Skeletal muscle tissue (tissue), 4 donors: ENCODE data around the gene CACNB2. TPM values are rescaled to one million over a fixed set of nuclear protein-coding genes. Genes with fewer than 3 reads are reported as not detected.

Source experiments
- H3K27ac ChIP-seq: one replicate; pipeline ENCODE4 v1.7.0; 2013; ENCODE audit warnings: mild to moderate bottlenecking, low read depth, low read length, inconsistent platforms
- H3K27me3 ChIP-seq, 3 donors: one replicate each; pipeline ENCODE4 v1.7.0; 2013; ENCODE audit warnings: low read length in 3 of 3; ENCODE audit not compliant: control insufficient read depth in 3 of 3, insufficient read depth in 3 of 3
- H3K36me3 ChIP-seq, 3 donors: one replicate each; pipeline ENCODE4 v1.7.0; 2013; ENCODE audit warnings: low read length in 3 of 3; ENCODE audit not compliant: control insufficient read depth in 3 of 3, insufficient read depth in 3 of 3
- H3K4me1 ChIP-seq, 3 donors: one replicate each; pipeline ENCODE4 v1.7.0; 2013; ENCODE audit warnings: low read length in 3 of 3, mild to moderate bottlenecking in 3 of 3; ENCODE audit not compliant: control insufficient read depth in 3 of 3, insufficient read depth in 3 of 3
- H3K4me3 ChIP-seq, 3 donors: one replicate each; pipeline ENCODE4 v1.7.0; 2013; ENCODE audit warnings: low read length in 3 of 3
- H3K9ac ChIP-seq, 3 donors: one replicate each; pipeline ENCODE4 v1.7.0; 2013; ENCODE audit warnings: low read length in 3 of 3, mild to moderate bottlenecking in 3 of 3, moderate library complexity in 2 of 3, low read depth in 1 of 3
- H3K9me3 ChIP-seq, 3 donors: one replicate each; pipeline ENCODE4 v1.7.0; 2013; ENCODE audit warnings: low read length in 3 of 3; ENCODE audit not compliant: control insufficient read depth in 3 of 3
- total RNA-seq: library from RNA; depleted of rRNA; stranded (reverse); fragments of >200 nt; gene quantifications from one replicate; pipeline ENCODE4 v1.2.3, GENCODE V29; 2014
- donor health status: Osteomylitis.

Gene CACNB2
- total RNA-seq, 1 donor from 2014 or later: 4.2 TPM

GRCh38 chr10:18532881-18533535 lies 392.8 kb downstream of the CACNB2 start:
- Histone ChIP-seq H3K4me3 (no peak overlapping the region), H3K36me3 (peaks cover 0 to 2% (median 0%) of the 10 kb centered on the region in 3 donors), H3K27me3 (no peaks in the 10 kb centered on the region), H3K27ac (no peak overlapping the region), H3K9ac (no peak overlapping the region), H3K9me3 (no peaks in the 10 kb centered on the region), H3K4me1 (no peaks in the 10 kb centered on the region)

DNA sequence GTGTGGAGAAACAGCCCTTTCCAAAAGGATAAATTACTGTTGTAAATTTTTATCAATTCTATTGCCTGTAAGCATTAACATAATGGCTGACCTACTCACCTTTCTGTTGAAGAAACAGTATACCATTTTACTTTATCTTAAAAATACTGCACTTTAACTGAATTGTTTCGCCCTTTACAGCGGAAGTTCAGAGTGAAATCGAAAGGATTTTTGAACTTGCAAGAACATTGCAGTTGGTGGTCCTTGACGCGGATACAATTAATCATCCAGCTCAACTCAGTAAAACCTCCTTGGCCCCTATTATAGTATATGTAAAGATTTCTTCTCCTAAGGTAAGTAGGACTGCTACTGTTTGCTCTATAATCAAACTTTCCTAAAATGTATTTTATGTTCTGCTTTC lies 393.7 kb downstream of the CACNB2 start:
- Histone ChIP-seq H3K9ac (no peak overlapping the region), H3K9me3 (no peaks in the 10 kb centered on the region), H3K27ac (no peak overlapping the region), H3K27me3 (no peaks in the 10 kb centered on the region), H3K4me3 (no peak overlapping the region), H3K36me3 (peaks cover 0 to 7% (median 3%) of the 10 kb centered on the region in 3 donors), H3K4me1 (no peaks in the 10 kb centered on the region)

DNA sequence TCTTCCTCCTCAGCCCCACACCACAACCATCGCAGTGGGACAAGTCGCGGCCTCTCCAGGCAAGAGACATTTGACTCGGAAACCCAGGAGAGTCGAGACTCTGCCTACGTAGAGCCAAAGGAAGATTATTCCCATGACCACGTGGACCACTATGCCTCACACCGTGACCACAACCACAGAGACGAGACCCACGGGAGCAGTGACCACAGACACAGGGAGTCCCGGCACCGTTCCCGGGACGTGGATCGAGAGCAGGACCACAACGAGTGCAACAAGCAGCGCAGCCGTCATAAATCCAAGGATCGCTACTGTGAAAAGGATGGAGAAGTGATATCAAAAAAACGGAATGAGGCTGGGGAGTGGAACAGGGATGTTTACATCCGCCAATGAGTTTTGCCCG lies 399.1 kb downstream of the CACNB2 start:
- H3K9ac ChIP-seq: no peak overlapping the region
- H3K4me3 ChIP-seq: no peak overlapping the region
- no peaks in the 10 kb centered on the region for H3K4me1 ChIP-seq
- peaks cover 11 to 25% (median 20%) of the 10 kb centered on the region in 3 donors for H3K36me3 ChIP-seq
- H3K27me3 ChIP-seq: no peaks in the 10 kb centered on the region
- no peaks in the 10 kb centered on the region for H3K9me3 ChIP-seq
- H3K27ac ChIP-seq: no peak overlapping the region

- no peak overlapping the region for H3K27ac ChIP-seq
- H3K36me3 ChIP-seq: peaks cover 11 to 25% (median 20%) of the 10 kb centered on the region in 3 donors
- no peaks in the 10 kb centered on the region for H3K27me3 ChIP-seq
- H3K4me3 ChIP-seq: no peak overlapping the region
- no peaks in the 10 kb centered on the region for H3K4me1 ChIP-seq
- no peaks in the 10 kb centered on the region for H3K9me3 ChIP-seq
- H3K9ac ChIP-seq: no peak overlapping the region
Measured at GRCh38 chr10:18540195-18540594, 400.0 kb downstream of the CACNB2 start.

- peaks cover 11 to 25% (median 24%) of the 10 kb centered on the region in 3 donors for H3K36me3 ChIP-seq
Measured at GRCh38 chr10:18542832-18543231, 402.6 kb downstream of the CACNB2 start.

DNA sequence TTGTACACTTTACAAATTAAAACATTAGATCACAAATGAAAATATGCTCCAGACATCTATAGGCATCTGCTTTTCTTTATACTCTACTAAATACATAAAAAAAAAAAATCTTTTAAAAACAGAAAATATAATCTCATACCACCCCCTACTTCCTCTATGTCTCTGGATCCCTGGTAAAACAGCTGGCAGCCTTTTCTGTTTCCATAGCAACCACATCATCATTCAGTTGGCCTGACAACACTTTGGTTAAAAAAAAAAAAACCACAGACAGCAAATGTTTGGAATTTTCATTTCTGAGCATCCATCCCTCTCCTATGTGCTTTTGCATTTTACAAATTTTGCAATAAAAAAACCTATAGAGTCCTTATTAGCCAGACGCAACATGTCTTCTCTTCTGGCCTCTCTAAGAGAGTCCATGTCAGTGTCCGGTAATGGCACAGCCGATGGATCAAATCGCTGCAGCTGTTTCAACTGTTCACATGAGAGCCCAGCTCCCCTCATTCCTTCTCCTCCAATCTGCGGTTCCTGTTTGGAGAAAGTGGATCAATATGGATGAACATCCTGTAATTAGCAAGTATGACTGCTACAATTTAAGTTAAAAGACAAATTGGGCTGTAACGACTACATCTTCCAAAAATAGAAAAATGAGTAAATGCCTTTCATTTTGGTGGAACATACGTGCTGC lies 405.5 kb downstream of the CACNB2 start:
- Histone ChIP-seq H3K4me3 (no peak overlapping the region), H3K9ac (no peak overlapping the region), H3K4me1 (no peaks in the 10 kb centered on the region), H3K36me3 (peaks cover under 1 to 21% (median 15%) of the 10 kb centered on the region in 3 donors), H3K27ac (no peak overlapping the region), H3K27me3 (no peaks in the 10 kb centered on the region), H3K9me3 (no peaks in the 10 kb centered on the region)

More at GRCh38 chr10:18542832-18543231, 402.6 kb downstream of the CACNB2 start:
- Histone ChIP-seq H3K4me1 (no peaks in the 10 kb centered on the region), H3K9me3 (no peaks in the 10 kb centered on the region), H3K27me3 (no peaks in the 10 kb centered on the region), H3K4me3 (no peak overlapping the region), H3K9ac (no peak overlapping the region), H3K27ac (no peak overlapping the region)

- Histone ChIP-seq H3K36me3 (peaks cover 0 to 25% (median 10%) of the 10 kb centered on the region in 3 donors), H3K4me1 (no peaks in the 10 kb centered on the region), H3K4me3 (no peak overlapping the region), H3K9me3 (no peaks in the 10 kb centered on the region), H3K27me3 (no peaks in the 10 kb centered on the region), H3K9ac (no peak overlapping the region), H3K27ac (no peak overlapping the region)
Measured at GRCh38 chr10:18549105-18549504, 408.9 kb downstream of the CACNB2 start.

GRCh38 chr10:18551473-18551872 lies 411.2 kb downstream of the CACNB2 start:
- Histone ChIP-seq H3K27me3 (no peaks in the 10 kb centered on the region), H3K4me3 (no peak overlapping the region), H3K4me1 (no peaks in the 10 kb centered on the region), H3K27ac (no peak overlapping the region), H3K36me3 (peaks cover 6 to 32% (median 13%) of the 10 kb centered on the region in 3 donors), H3K9ac (no peak overlapping the region), H3K9me3 (no peaks in the 10 kb centered on the region)

GRCh38 chr10:18554479-18554878 lies 414.3 kb downstream of the CACNB2 start:
- Histone ChIP-seq H3K27ac (no peak overlapping the region), H3K27me3 (no peaks in the 10 kb centered on the region), H3K9ac (no peak overlapping the region), H3K4me1 (no peaks in the 10 kb centered on the region), H3K4me3 (no peak overlapping the region), H3K9me3 (peaks cover 0 to 4% (median 0%) of the 10 kb centered on the region in 3 donors), H3K36me3 (peaks cover 6 to 50% (median 12%) of the 10 kb centered on the region in 3 donors)

- Histone ChIP-seq H3K9me3 (peaks cover 0 to 6% (median 0%) of the 10 kb centered on the region in 3 donors), H3K4me3 (no peak overlapping the region)
Measured at GRCh38 chr10:18556522-18557147, 416.4 kb downstream of the CACNB2 start.

More at GRCh38 chr10:18556522-18557147, 416.4 kb downstream of the CACNB2 start:
- H3K27me3 ChIP-seq: no peaks in the 10 kb centered on the region
- no peak overlapping the region for H3K27ac ChIP-seq
- no peak overlapping the region for H3K9ac ChIP-seq
- peaks cover 6 to 46% (median 17%) of the 10 kb centered on the region in 3 donors for H3K36me3 ChIP-seq
- H3K4me1 ChIP-seq: no peaks in the 10 kb centered on the region
